CD4-positive, alpha-beta T cell (primary cell): Measurements from ENCODE around the gene RSPRY1. TPM values are rescaled to one million over a fixed set of nuclear protein-coding genes. Genes with fewer than 3 reads are reported as not detected.
A peak's percentile ranks its signal among the peaks of the same experiment; 100 is the strongest.

Source experiments
- ATAC-seq: fragments of 200-7000 bp; cut with Tn5 transposase; one replicate; pipeline ENCODE4 v1.10.0; 2022; ENCODE audit warnings: mild to moderate bottlenecking; ENCODE audit not compliant: poor library complexity
- CTCF ChIA-PET: fragments of 350-600 bp; sonication (Branson Sonifier 250); formaldehyde crosslinking; loops from one replicate; lab custom pipeline; 2021; ENCODE audit warnings: antibody characterized with exemption, inconsistent platforms; lab: Charles Lee
- POLR2A ChIA-PET: fragments of 350-600 bp; sonication (Branson Sonifier 250); formaldehyde crosslinking; loops from one replicate; lab custom pipeline; 2021; ENCODE audit warnings: antibody characterized with exemption, inconsistent platforms; lab: Charles Lee
- DNase-seq, 14 experiments: peaks; one replicate each; pipeline ENCODE4 v3.0.0-alpha.2; 2013 to 2020; ENCODE audit warnings: mixed read lengths in 2 of 14
- H3K27ac ChIP-seq, 2 donors: one replicate each; pipeline versions ENCODE4 v1.5.1 to v1.7.0; 2013; ENCODE audit warnings: low read length in 2 of 2, low read depth in 1 of 2, mild to moderate bottlenecking in 1 of 2
- H3K27me3 ChIP-seq, 2 experiments: 1 replicate in 1 of 2; 2 replicates in 1 of 2; pipeline versions ENCODE4 v1.6.1 to v1.7.0; 2013; ENCODE audit warnings: low read length in 2 of 2, control low read depth in 1 of 2, mild to moderate bottlenecking in 1 of 2, moderate library complexity in 1 of 2; ENCODE audit not compliant: insufficient read depth in 2 of 2, control insufficient read depth in 1 of 2
- H3K36me3 ChIP-seq: one replicate; pipeline ENCODE4 v1.6.1; 2013; ENCODE audit warnings: low read length, control low read depth; ENCODE audit not compliant: insufficient read depth
- H3K4me1 ChIP-seq: one replicate; pipeline ENCODE4 v1.6.1; 2013; ENCODE audit warnings: low read length, control low read depth; ENCODE audit not compliant: insufficient read depth
- H3K4me3 ChIP-seq: one replicate; pipeline ENCODE4 v1.5.1; 2013; ENCODE audit warnings: mild to moderate bottlenecking, low read length, moderate library complexity
- H3K9me3 ChIP-seq, 2 experiments: 1 replicate in 1 of 2; 2 replicates in 1 of 2; pipeline versions ENCODE4 v1.6.1 to v1.7.0; 2013; ENCODE audit warnings: low read length in 2 of 2, mild to moderate bottlenecking in 2 of 2, control low read depth in 1 of 2, moderate library complexity in 1 of 2; ENCODE audit not compliant: control insufficient read depth in 1 of 2, insufficient read depth in 1 of 2
- H3K27ac Mint-ChIP-seq: one replicate; pipeline ENCODE4 v1.8.0; 2020; ENCODE audit warnings: mixed read lengths
- H3K27me3 Mint-ChIP-seq: one replicate; pipeline ENCODE4 v1.8.0; 2021; ENCODE audit warnings: mixed read lengths
- H3K36me3 Mint-ChIP-seq: one replicate; pipeline ENCODE4 v1.8.0; 2021; ENCODE audit warnings: low read depth, mixed read lengths
- H3K4me1 Mint-ChIP-seq: one replicate; pipeline ENCODE4 v1.8.0; 2021; ENCODE audit warnings: low read depth, mixed read lengths
- H3K4me3 Mint-ChIP-seq: one replicate; pipeline ENCODE4 v1.8.0; 2020; ENCODE audit warnings: mild to moderate bottlenecking, mixed read lengths
- H3K9me3 Mint-ChIP-seq: one replicate; pipeline ENCODE4 v1.8.0; 2020; ENCODE audit warnings: mixed read lengths
- CTCF ChIP-seq: fragments of 200-600 bp; IDR thresholded peaks from one replicate; pipeline ENCODE4 v1.8.0; 2022; ENCODE audit warnings: antibody characterized with exemption, mild to moderate bottlenecking
- intact Hi-C, 2 experiments: fragments of 100-400 bp; cut with DNase I in 1 of 2; cut with micrococcal nuclease in 1 of 2; formaldehyde crosslinking; loops; one replicate each; pipeline versions ENCODE4 v1.15.1 to v1.9.0; 2023 to 2025; cut with DNase I, micrococcal nuclease
- total RNA-seq, 174 experiments: library from RNA in 2 of 174; stranded (reverse) in 2 of 174; gene quantifications; one replicate each; pipeline ENCODE4 v1.2.3 and lab custom pipeline; 2021 to 2026

Gene RSPRY1
- total RNA-seq, 2 experiments from 2014 or later: 19.9 to 21.3 TPM

GRCh38 chr16:57151369-57151768 lies 34.8 kb upstream of the RSPRY1 start:
- no peak overlapping the region for H3K27ac Mint-ChIP-seq
- H3K9me3 Mint-ChIP-seq: no peaks in the 10 kb centered on the region
- peaks cover 42% of the 10 kb centered on the region for H3K36me3 Mint-ChIP-seq
- ChIA-PET POLR2A (interaction anchor here (0.6 to 2.5 kb wide), 3 partner anchors 8 to 220 kb away, joined by 3 to 7 read pairs (median 3); no protein-coding TSS in a partner anchor), CTCF (interaction anchor here (0.6 kb wide), 1 partner anchor 31 kb away, joined by 4 read pairs; no protein-coding TSS in a partner anchor)
- Histone ChIP-seq H3K36me3 (peaks cover 40% of the 10 kb centered on the region), H3K4me3 (no peak overlapping the region), H3K27me3 (no peaks in the 10 kb centered on the region), H3K4me1 (peaks cover 2% of the 10 kb centered on the region), H3K27ac (no peak overlapping the region), H3K9me3 (no peaks in the 10 kb centered on the region)
- H3K4me1 Mint-ChIP-seq: peaks cover 25% of the 10 kb centered on the region
- no peak for DNase-seq
- no peaks in the 10 kb centered on the region for H3K27me3 Mint-ChIP-seq
- H3K4me3 Mint-ChIP-seq: no peak overlapping the region
- no peak for TF ChIP-seq CTCF
- intact Hi-C loops: no loop called here
- no peak for ATAC-seq

- H3K4me1 Mint-ChIP-seq: peaks cover 29% of the 10 kb centered on the region
- ChIA-PET CTCF (interaction anchor here (0.5 to 1.4 kb wide), 3 partner anchors 17 to 68 kb away, joined by 3 to 4 read pairs (median 3); no protein-coding TSS in a partner anchor), POLR2A (interaction anchor here (0.6 to 2.5 kb wide), 5 partner anchors 9 to 221 kb away, joined by 3 to 7 read pairs (median 3); no protein-coding TSS in a partner anchor)
- TF ChIP-seq CTCF: no peak
- H3K4me3 Mint-ChIP-seq: no peak overlapping the region
- H3K36me3 ChIP-seq: peaks cover 40% of the 10 kb centered on the region
- peak overlapping the region; percentile 9 for H3K27ac Mint-ChIP-seq
- intact Hi-C loops: no loop called here
- no peaks in the 10 kb centered on the region for H3K4me1 ChIP-seq
- H3K4me3 ChIP-seq: no peak overlapping the region
- H3K27ac ChIP-seq: no peak overlapping the region
- H3K9me3 Mint-ChIP-seq: no peaks in the 10 kb centered on the region
- no peaks in the 10 kb centered on the region for H3K27me3 Mint-ChIP-seq
- ATAC-seq (no peak), DNase-seq (no peak)
- peaks cover 52% of the 10 kb centered on the region for H3K36me3 Mint-ChIP-seq
- no peaks in the 10 kb centered on the region for H3K27me3 ChIP-seq
- H3K9me3 ChIP-seq: no peaks in the 10 kb centered on the region
These were observed 33.7 kb upstream of the RSPRY1 start for GRCh38 chr16:57152096-57153093.

- Histone ChIP-seq H3K4me3 (no peak overlapping the region), H3K27me3 (no peaks in the 10 kb centered on the region), H3K4me1 (no peaks in the 10 kb centered on the region), H3K36me3 (peaks cover 50% of the 10 kb centered on the region), H3K27ac (no peak overlapping the region), H3K9me3 (no peaks in the 10 kb centered on the region)
- intact Hi-C loops: no loop called here
- H3K9me3 Mint-ChIP-seq: no peaks in the 10 kb centered on the region
- no peak overlapping the region for H3K27ac Mint-ChIP-seq
- ChIA-PET POLR2A (no interaction called here), CTCF (no interaction called here)
- no peak overlapping the region for H3K4me3 Mint-ChIP-seq
- H3K36me3 Mint-ChIP-seq: peaks cover 64% of the 10 kb centered on the region
- no peak for TF ChIP-seq CTCF
- ATAC-seq (no peak), DNase-seq (no peak)
- H3K4me1 Mint-ChIP-seq: peaks cover 22% of the 10 kb centered on the region
- no peaks in the 10 kb centered on the region for H3K27me3 Mint-ChIP-seq
These were observed 32.3 kb upstream of the RSPRY1 start for GRCh38 chr16:57153841-57154240.
